SK-N-MC (cell line): Measurements from ENCODE around the gene TEPSIN.

Source experiments
- DNase-seq: peaks from one replicate; pipeline ENCODE4 v3.0.0-alpha.2; 2011; ENCODE audit warnings: low read depth, low spot score
- H3K27ac ChIP-seq: fragments of 200-600 bp; sonication (generic); 2 replicates; pipeline ENCODE4 v1.5.1; 2016; ENCODE audit warnings: mixed run types
- H3K36me3 ChIP-seq: fragments of 200-600 bp; sonication (generic); 2 replicates; pipeline ENCODE4 v1.6.1; 2017; ENCODE audit warnings: antibody characterized with exemption, low read length, mixed read lengths; ENCODE audit not compliant: insufficient read depth
- H3K4me3 ChIP-seq: fragments of 200-600 bp; sonication (generic); 2 replicates; pipeline ENCODE4 v1.5.1; 2016
- H3K9ac ChIP-seq: fragments of 200-600 bp; sonication (generic); 2 replicates; pipeline ENCODE4 v1.8.0; 2017; ENCODE audit warnings: mixed run types, mixed read lengths; ENCODE audit not compliant: insufficient read length
- H3K9me3 ChIP-seq: fragments of 200-600 bp; sonication (generic); 2 replicates; pipeline ENCODE4 v1.6.1; 2017; ENCODE audit warnings: low read depth, mild to moderate bottlenecking, antibody characterized with exemption, low read length, moderate library complexity, mixed read lengths
- EZH2 ChIP-seq: fragments of 200-600 bp; sonication (generic); IDR thresholded peaks from one replicate; pipeline ENCODE4 v1.6.1; 2017; ENCODE audit warnings: antibody characterized with exemption
- FOXP2 ChIP-seq: optimal IDR thresholded peaks from 2 replicates; pipeline ENCODE3; 2011; ENCODE audit warnings: mild to moderate bottlenecking, moderate library complexity; ENCODE audit not compliant: insufficient read depth; ENCODE audit errors: extremely low read length, control extremely low read depth
- POLR2AphosphoS5 ChIP-seq: IDR thresholded peaks from 2 replicates; pipeline ENCODE4 v1.6.1; 2012; ENCODE audit warnings: mild to moderate bottlenecking, low read depth, low read length, borderline replicate concordance

TEPSIN gene

GRCh38 chr17:81273698-81274470, 35.0 kb upstream of the TEPSIN start:
- Histone ChIP-seq H3K9ac (no peak overlapping the region), H3K4me3 (no peak overlapping the region), H3K36me3 (peaks cover 21% of the 10 kb centered on the region; the same call in 1 of the 2 replicates), H3K27ac (no peak overlapping the region), H3K9me3 (no peaks in the 10 kb centered on the region)
- TF ChIP-seq FOXP2 (no peak), POLR2AphosphoS5 (no peak), EZH2 (no peak)
- no peak for DNase-seq

DNA sequence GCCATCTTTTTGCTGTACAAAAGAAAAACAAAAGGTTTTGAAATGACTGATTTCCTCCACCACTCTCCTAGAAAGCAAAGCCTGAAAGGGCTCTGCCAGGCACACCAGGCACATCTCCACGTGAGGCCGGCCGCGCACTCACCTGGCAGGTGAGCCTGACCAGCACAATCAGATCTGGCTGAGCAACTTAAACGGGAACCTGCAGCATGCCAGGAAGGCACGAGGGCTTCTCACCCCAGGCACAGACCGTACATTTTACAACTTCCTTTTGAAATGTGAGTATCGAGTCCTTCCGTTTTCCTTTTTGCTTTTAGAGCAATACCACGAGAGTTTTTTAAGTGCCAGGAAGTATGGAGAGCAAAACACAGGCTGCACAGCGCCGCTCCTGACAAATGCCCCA, 33.8 kb upstream of the TEPSIN start:
- no peaks in the 10 kb centered on the region for H3K9me3 ChIP-seq
- H3K27ac ChIP-seq: no peak overlapping the region
- DNase-seq: no peak
- H3K36me3 ChIP-seq: peaks cover 21% of the 10 kb centered on the region; the same call in 1 of the 2 replicates
- no peak overlapping the region for H3K4me3 ChIP-seq
- TF ChIP-seq EZH2 (no peak), POLR2AphosphoS5 (no peak), FOXP2 (no peak)
- no peak overlapping the region for H3K9ac ChIP-seq

GRCh38 chr17:81271226-81271625, 32.4 kb upstream of the TEPSIN start:
- DNase-seq: no peak
- H3K36me3 ChIP-seq: peaks cover 21% of the 10 kb centered on the region; the same call in 1 of the 2 replicates

DNA sequence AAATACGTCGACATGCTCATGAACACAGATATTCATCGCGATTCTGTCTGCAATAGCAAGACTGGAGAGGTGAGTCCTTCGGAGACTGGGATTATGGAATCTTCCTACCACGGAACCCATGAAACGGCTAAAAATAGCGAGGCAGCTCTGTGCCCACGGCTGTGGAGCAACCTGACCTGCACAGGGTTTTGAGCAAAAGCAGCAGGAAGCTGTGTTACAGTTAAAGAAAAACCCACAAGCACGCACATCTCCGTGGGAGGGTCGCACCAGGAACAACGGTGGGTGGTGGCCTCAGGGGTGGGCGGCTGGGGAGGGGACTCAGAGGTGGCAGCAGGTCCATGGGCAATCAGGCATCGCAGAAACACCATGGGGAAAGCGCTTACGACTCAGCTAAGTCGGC, 31.4 kb upstream of the TEPSIN start:
- no peak for TF ChIP-seq FOXP2
- no peak for TF ChIP-seq POLR2AphosphoS5
- TF ChIP-seq EZH2: no peak
- H3K4me3 ChIP-seq: no peak overlapping the region
- H3K27ac ChIP-seq: no peak overlapping the region
- H3K9ac ChIP-seq: no peak overlapping the region
- H3K36me3 ChIP-seq: peaks cover 20% of the 10 kb centered on the region; the same call in 1 of the 2 replicates
- no peak for DNase-seq
- H3K9me3 ChIP-seq: no peaks in the 10 kb centered on the region

More at GRCh38 chr17:81271226-81271625, 32.4 kb upstream of the TEPSIN start:
- no peak for TF ChIP-seq FOXP2
- no peak for TF ChIP-seq EZH2
- TF ChIP-seq POLR2AphosphoS5: no peak
- no peaks in the 10 kb centered on the region for H3K9me3 ChIP-seq
- peak overlapping the region; percentile 18; the same call in 1 of the 2 replicates for H3K4me3 ChIP-seq
- H3K27ac ChIP-seq: no peak overlapping the region
- no peak overlapping the region for H3K9ac ChIP-seq

DNA sequence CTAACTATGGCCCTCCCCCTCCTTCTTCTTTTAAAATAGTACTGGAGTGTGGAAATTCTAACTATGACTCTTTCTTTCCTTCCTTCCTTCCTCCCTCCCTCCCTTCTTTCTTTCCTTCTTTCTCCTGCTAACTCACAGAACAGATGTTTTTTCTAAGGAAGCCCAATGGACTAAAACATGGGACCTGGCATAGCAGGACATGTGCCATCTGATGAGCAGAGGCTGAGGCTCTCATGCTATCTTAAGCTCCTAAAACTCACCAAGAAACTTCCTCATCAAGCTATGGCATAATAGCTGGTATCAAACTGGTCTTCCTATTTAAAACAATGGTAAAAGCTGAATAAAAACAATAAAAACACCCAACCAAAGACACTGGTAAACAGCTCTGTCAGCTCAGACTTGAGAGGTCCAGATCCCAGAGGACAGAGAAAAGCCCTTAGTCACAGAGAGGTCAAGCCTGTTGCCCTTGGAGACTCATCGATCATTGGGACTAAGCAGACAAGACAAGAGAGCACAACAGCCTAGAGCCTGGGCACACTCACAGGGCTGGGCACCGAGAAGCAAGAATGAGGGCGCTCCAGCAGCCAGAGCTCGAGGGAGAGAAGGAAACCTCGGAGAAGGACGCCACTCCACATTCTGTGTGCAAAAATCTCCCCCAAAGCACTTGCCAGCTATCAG, 28.7 kb upstream of the TEPSIN start:
- no peak overlapping the region for H3K9ac ChIP-seq
- no peak for TF ChIP-seq EZH2
- no peak for TF ChIP-seq FOXP2
- no peak for TF ChIP-seq POLR2AphosphoS5
- H3K27ac ChIP-seq: 0 out of 2 replicates have a peak overlapping the region, but pooled peaks have one; percentile 50
- H3K36me3 ChIP-seq: peaks cover 8% of the 10 kb centered on the region; the same call in 1 of the 2 replicates
- no peaks in the 10 kb centered on the region for H3K9me3 ChIP-seq
- DNase-seq: no peak
- no peak overlapping the region for H3K4me3 ChIP-seq

DNA sequence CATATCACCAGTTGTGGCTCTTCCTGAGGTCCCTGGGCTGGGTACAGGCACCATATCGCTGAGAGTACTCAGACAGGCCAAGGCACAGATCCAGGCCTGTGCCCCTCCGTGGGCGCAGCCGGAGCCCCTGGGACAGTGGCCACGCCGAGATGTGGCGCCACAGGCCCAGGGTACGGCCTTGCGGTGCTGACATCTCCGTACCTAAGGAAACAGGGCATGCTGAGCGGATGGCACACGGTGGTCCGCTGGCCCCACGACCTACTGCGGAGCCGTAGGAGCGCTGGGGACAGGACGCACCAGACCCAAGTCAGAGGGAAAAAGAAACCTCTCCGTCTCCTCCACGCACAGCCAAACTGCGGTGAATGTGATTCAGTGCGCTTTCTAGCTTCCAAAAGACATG, 26.7 kb upstream of the TEPSIN start:
- Histone ChIP-seq H3K27ac (no peak overlapping the region), H3K36me3 (peaks cover 8% of the 10 kb centered on the region; the same call in 1 of the 2 replicates), H3K4me3 (no peak overlapping the region)

GRCh38 chr17:81264640-81265039, 25.8 kb upstream of the TEPSIN start:
- Histone ChIP-seq H3K4me3 (no peak overlapping the region), H3K36me3 (peaks cover 3% of the 10 kb centered on the region; the same call in 1 of the 2 replicates), H3K9me3 (no peaks in the 10 kb centered on the region), H3K9ac (no peak overlapping the region), H3K27ac (no peak overlapping the region)
- no peak for DNase-seq
- TF ChIP-seq EZH2 (no peak), POLR2AphosphoS5 (no peak), FOXP2 (no peak)

More for the DNA sequence above, 26.7 kb upstream of the TEPSIN start:
- no peak overlapping the region for H3K9ac ChIP-seq
- no peak for DNase-seq
- no peaks in the 10 kb centered on the region for H3K9me3 ChIP-seq
- TF ChIP-seq POLR2AphosphoS5: no peak
- no peak for TF ChIP-seq FOXP2
- TF ChIP-seq EZH2: no peak

GRCh38 chr17:81263371-81264181, 24.7 kb upstream of the TEPSIN start:
- DNase-seq: no peak
- TF ChIP-seq POLR2AphosphoS5: no peak
- no peak for TF ChIP-seq FOXP2
- TF ChIP-seq EZH2: no peak
- H3K4me3 ChIP-seq: no peak overlapping the region

More at GRCh38 chr17:81263371-81264181, 24.7 kb upstream of the TEPSIN start:
- Histone ChIP-seq H3K9ac (no peak overlapping the region), H3K9me3 (no peaks in the 10 kb centered on the region), H3K27ac (no peak overlapping the region), H3K36me3 (peaks cover 3% of the 10 kb centered on the region; the same call in 1 of the 2 replicates)
